GM23338 (cell line): ENCODE results near the gene ITPR2. TPM values are rescaled to one million over a fixed set of nuclear protein-coding genes. Genes with fewer than 3 reads are reported as not detected.

Source experiments
- ATAC-seq: fragments of 200-7000 bp; cut with Tn5 transposase; 3 replicates; pipeline ENCODE4 v1.9.1; 2020
- DNase-seq: peaks from one replicate; pipeline ENCODE4 v3.0.0-alpha.2; 2015; ENCODE audit warnings: low spot score
- H2AFZ ChIP-seq: fragments of 200-600 bp; sonication (generic); 2 replicates; pipeline ENCODE4 v1.8.0; 2016; ENCODE audit warnings: antibody characterized with exemption, mild to moderate bottlenecking, moderate library complexity
- H3F3A ChIP-seq: fragments of 200-600 bp; sonication (generic); replicated peaks from 2 replicates; pipeline ENCODE4 v1.8.0; 2017; ENCODE audit warnings: antibody characterized with exemption, mixed run types, low read depth
- H3K27ac ChIP-seq: fragments of 200-600 bp; sonication (generic); 2 replicates; pipeline ENCODE4 v1.6.1; 2016; ENCODE audit warnings: low read depth
- H3K27me3 ChIP-seq: fragments of 200-600 bp; sonication (generic); 2 replicates; pipeline ENCODE4 v1.8.0; 2016; ENCODE audit warnings: mild to moderate bottlenecking, mixed run types, moderate library complexity; ENCODE audit not compliant: insufficient read depth
- H3K36me3 ChIP-seq: fragments of 200-600 bp; sonication (generic); 2 replicates; pipeline ENCODE4 v1.8.0; 2016; ENCODE audit warnings: mild to moderate bottlenecking; ENCODE audit not compliant: insufficient read depth
- H3K4me1 ChIP-seq: fragments of 200-600 bp; sonication (generic); 2 replicates; pipeline ENCODE4 v1.8.0; 2016; ENCODE audit warnings: mild to moderate bottlenecking, moderate library complexity; ENCODE audit not compliant: insufficient read depth
- H3K4me2 ChIP-seq: fragments of 200-600 bp; sonication (generic); 2 replicates; pipeline ENCODE4 v1.7.1; 2017; ENCODE audit warnings: mixed run types
- H3K4me3 ChIP-seq: fragments of 200-600 bp; sonication (generic); 2 replicates; pipeline ENCODE4 v1.6.1; 2016; ENCODE audit warnings: mixed run types
- H3K79me2 ChIP-seq: fragments of 200-600 bp; sonication (generic); replicated peaks from 2 replicates; pipeline ENCODE4 v1.8.0; 2017; ENCODE audit warnings: mild to moderate bottlenecking; ENCODE audit not compliant: insufficient read depth
- H3K9me2 ChIP-seq: fragments of 200-600 bp; sonication (generic); 2 replicates; pipeline ENCODE4 v1.8.0; 2017; ENCODE audit not compliant: insufficient read depth
- H4K20me1 ChIP-seq: fragments of 200-600 bp; sonication (generic); replicated peaks from 2 replicates; pipeline ENCODE4 v1.8.0; 2017; ENCODE audit warnings: mild to moderate bottlenecking; ENCODE audit not compliant: insufficient read depth
- H3K27ac Mint-ChIP-seq: 2 replicates; pipeline ENCODE4 v1.8.0; 2020; ENCODE audit warnings: inconsistent platforms, mild to moderate bottlenecking, moderate library complexity, mixed read lengths
- H3K27me3 Mint-ChIP-seq: 3 replicates; pipeline ENCODE4 v1.8.0; 2022; ENCODE audit warnings: low read depth, mild to moderate bottlenecking, moderate library complexity, mixed read lengths, inconsistent platforms; ENCODE audit not compliant: insufficient read depth, poor library complexity
- H3K36me3 Mint-ChIP-seq: 3 replicates; pipeline ENCODE4 v1.8.0; 2021; ENCODE audit warnings: low read depth, mild to moderate bottlenecking, inconsistent platforms, moderate library complexity, mixed read lengths
- H3K4me1 Mint-ChIP-seq: 3 replicates; pipeline ENCODE4 v1.8.0; 2020; ENCODE audit warnings: mild to moderate bottlenecking, inconsistent platforms, mixed read lengths
- H3K4me3 Mint-ChIP-seq: 3 replicates; pipeline ENCODE4 v1.8.0; 2021; ENCODE audit warnings: moderate library complexity, mild to moderate bottlenecking, inconsistent platforms, mixed read lengths
- H3K9me3 Mint-ChIP-seq: 3 replicates; pipeline ENCODE4 v1.8.0; 2020; ENCODE audit warnings: moderate library complexity, mild to moderate bottlenecking, inconsistent platforms, mixed read lengths
- EZH2phosphoT487 ChIP-seq: fragments of 200-600 bp; sonication (generic); IDR thresholded peaks from one replicate; pipeline ENCODE4 v1.8.1; 2018; ENCODE audit warnings: antibody characterized with exemption; ENCODE audit not compliant: unreplicated experiment
- POLR2AphosphoS5 ChIP-seq: IDR thresholded peaks from 2 replicates; pipeline ENCODE4 v1.6.1; 2016; ENCODE audit warnings: antibody characterized with exemption, low read depth
- STAT1 ChIP-seq: IDR thresholded peaks from one replicate; pipeline ENCODE4 v1.6.1; 2016; ENCODE audit warnings: antibody characterized with exemption; ENCODE audit not compliant: unreplicated experiment
- ZNF114 ChIP-seq: fragments of 250-450 bp; sonication (Bioruptor Pico); IDR thresholded peaks from 2 replicates; pipeline ENCODE4 v1.5.0; 2020; ENCODE audit warnings: mild to moderate bottlenecking, moderate library complexity
- polyA plus RNA-seq: library from polyadenylated mRNA; unstranded; fragments of >200 nt; fragmentation: Nextera tagmentation; extraction: Ambion mirVana; gene quantifications from 2 replicates; pipeline ENCODE4 v1.2.1, GENCODE V29; 2016
- total RNA-seq: library from RNA; depleted of rRNA; stranded (reverse); fragments of >200 nt; shearing (Covaris generic); gene quantifications from 2 replicates; pipeline ENCODE4 v1.2.3, GENCODE V29; 2014
- TF ChIP-seq, protein P1 (sequence below), 2 experiments: fragments of 200-600 bp in 1 of 2; sonication (generic) in 1 of 2; conservative IDR thresholded peaks; 2 replicates each; pipeline versions ENCODE4 v1.5.1 to v1.6.1; 2016 to 2017; ENCODE audit warnings: antibody characterized with exemption in 2 of 2, low read depth in 2 of 2, mild to moderate bottlenecking in 2 of 2, moderate library complexity in 1 of 2
- TF ChIP-seq, protein P2 (sequence below): fragments of 250-450 bp; sonication (Bioruptor Pico); IDR thresholded peaks from 2 replicates; pipeline ENCODE4 v1.5.0; 2020; ENCODE audit warnings: mild to moderate bottlenecking, moderate library complexity

ITPR2 gene
- total and polyA plus RNA-seq, 2 experiments from 2014 or later: 44.5 to 65.2 TPM

DNA sequence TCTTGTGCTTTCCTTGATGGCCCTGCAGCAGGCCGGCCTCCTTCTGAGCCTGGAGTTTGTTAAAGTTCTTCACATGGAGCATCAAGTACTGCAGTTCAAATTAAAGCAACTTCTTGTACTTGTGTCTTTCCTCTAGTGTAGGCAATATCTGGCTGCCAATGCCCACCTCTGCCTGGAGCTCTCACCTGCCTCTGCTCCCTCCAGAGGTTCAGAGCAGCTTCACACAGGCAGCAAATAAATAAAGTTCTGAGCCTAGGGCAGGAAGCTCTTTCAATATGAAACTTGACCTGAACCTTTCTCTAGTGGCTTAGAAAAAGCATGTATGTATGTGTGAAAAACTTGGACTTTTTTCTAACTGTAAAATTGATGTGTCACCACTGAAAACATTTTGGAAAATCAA lies 65.9 kb downstream of the ITPR2 start:
- peak; percentile 17 for DNase-seq
- Histone ChIP-seq H3K4me2 (no peak overlapping the region), H3K4me1 (peaks cover 21% of the 10 kb centered on the region; the same call in 1 of the 2 replicates), H3F3A (no peaks in the 10 kb centered on the region), H4K20me1 (peaks cover 6% of the 10 kb centered on the region; the same call in 1 of the 2 replicates), H3K36me3 (no peaks in the 10 kb centered on the region), H3K27ac (no peak overlapping the region), H3K27me3 (no peaks in the 10 kb centered on the region), H2AFZ (no peak overlapping the region), H3K4me3 (no peak overlapping the region), H3K9me2 (0 out of 2 replicates have a peak, but pooled peaks cover 9% of the 10 kb centered on the region), H3K79me2 (peaks cover 18% of the 10 kb centered on the region)
- TF ChIP-seq, protein P1, sequence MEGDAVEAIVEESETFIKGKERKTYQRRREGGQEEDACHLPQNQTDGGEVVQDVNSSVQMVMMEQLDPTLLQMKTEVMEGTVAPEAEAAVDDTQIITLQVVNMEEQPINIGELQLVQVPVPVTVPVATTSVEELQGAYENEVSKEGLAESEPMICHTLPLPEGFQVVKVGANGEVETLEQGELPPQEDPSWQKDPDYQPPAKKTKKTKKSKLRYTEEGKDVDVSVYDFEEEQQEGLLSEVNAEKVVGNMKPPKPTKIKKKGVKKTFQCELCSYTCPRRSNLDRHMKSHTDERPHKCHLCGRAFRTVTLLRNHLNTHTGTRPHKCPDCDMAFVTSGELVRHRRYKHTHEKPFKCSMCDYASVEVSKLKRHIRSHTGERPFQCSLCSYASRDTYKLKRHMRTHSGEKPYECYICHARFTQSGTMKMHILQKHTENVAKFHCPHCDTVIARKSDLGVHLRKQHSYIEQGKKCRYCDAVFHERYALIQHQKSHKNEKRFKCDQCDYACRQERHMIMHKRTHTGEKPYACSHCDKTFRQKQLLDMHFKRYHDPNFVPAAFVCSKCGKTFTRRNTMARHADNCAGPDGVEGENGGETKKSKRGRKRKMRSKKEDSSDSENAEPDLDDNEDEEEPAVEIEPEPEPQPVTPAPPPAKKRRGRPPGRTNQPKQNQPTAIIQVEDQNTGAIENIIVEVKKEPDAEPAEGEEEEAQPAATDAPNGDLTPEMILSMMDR (conservative IDR thresholded peaks at IDR 0.05; ENCODE audit: low read depth in 2 of 2): peak in 1 of 2 experiments; percentile 14; a peak in 2 of 4 replicates
- TF ChIP-seq STAT1 (no peak), EZH2phosphoT487 (no peak), POLR2AphosphoS5 (no peak), ZNF114 (CRISPR knock-in tag) (no peak)
- TF ChIP-seq, protein P2, sequence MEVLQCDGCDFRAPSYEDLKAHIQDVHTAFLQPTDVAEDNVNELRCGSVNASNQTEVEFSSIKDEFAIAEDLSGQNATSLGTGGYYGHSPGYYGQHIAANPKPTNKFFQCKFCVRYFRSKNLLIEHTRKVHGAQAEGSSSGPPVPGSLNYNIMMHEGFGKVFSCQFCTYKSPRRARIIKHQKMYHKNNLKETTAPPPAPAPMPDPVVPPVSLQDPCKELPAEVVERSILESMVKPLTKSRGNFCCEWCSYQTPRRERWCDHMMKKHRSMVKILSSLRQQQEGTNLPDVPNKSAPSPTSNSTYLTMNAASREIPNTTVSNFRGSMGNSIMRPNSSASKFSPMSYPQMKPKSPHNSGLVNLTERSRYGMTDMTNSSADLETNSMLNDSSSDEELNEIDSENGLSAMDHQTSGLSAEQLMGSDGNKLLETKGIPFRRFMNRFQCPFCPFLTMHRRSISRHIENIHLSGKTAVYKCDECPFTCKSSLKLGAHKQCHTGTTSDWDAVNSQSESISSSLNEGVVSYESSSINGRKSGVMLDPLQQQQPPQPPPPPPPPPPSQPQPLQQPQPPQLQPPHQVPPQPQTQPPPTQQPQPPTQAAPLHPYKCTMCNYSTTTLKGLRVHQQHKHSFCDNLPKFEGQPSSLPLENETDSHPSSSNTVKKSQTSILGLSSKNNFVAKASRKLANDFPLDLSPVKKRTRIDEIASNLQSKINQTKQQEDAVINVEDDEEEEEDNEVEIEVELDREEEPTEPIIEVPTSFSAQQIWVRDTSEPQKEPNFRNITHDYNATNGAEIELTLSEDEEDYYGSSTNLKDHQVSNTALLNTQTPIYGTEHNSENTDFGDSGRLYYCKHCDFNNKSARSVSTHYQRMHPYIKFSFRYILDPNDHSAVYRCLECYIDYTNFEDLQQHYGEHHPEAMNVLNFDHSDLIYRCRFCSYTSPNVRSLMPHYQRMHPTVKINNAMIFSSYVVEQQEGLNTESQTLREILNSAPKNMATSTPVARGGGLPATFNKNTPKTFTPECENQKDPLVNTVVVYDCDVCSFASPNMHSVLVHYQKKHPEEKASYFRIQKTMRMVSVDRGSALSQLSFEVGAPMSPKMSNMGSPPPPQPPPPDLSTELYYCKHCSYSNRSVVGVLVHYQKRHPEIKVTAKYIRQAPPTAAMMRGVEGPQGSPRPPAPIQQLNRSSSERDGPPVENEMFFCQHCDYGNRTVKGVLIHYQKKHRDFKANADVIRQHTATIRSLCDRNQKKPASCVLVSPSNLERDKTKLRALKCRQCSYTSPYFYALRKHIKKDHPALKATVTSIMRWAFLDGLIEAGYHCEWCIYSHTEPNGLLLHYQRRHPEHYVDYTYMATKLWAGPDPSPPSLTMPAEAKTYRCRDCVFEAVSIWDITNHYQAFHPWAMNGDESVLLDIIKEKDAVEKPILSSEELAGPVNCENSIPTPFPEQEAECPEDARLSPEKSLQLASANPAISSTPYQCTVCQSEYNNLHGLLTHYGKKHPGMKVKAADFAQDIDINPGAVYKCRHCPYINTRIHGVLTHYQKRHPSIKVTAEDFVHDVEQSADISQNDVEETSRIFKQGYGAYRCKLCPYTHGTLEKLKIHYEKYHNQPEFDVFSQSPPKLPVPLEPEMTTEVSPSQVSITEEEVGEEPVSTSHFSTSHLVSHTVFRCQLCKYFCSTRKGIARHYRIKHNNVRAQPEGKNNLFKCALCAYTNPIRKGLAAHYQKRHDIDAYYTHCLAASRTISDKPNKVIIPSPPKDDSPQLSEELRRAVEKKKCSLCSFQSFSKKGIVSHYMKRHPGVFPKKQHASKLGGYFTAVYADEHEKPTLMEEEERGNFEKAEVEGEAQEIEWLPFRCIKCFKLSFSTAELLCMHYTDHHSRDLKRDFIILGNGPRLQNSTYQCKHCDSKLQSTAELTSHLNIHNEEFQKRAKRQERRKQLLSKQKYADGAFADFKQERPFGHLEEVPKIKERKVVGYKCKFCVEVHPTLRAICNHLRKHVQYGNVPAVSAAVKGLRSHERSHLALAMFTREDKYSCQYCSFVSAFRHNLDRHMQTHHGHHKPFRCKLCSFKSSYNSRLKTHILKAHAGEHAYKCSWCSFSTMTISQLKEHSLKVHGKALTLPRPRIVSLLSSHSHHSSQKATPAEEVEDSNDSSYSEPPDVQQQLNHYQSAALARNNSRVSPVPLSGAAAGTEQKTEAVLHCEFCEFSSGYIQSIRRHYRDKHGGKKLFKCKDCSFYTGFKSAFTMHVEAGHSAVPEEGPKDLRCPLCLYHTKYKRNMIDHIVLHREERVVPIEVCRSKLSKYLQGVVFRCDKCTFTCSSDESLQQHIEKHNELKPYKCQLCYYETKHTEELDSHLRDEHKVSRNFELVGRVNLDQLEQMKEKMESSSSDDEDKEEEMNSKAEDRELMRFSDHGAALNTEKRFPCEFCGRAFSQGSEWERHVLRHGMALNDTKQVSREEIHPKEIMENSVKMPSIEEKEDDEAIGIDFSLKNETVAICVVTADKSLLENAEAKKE (CRISPR knock-in tag): no peak
- H3K9me3 Mint-ChIP-seq: peaks cover 3% of the 10 kb centered on the region
- no peak overlapping the region; the same call in 1 of the 2 replicates for H3K27ac Mint-ChIP-seq
- peaks cover 1% of the 10 kb centered on the region for H3K27me3 Mint-ChIP-seq
- peaks cover 20% of the 10 kb centered on the region; the same call in 2 of the 3 replicates for H3K4me1 Mint-ChIP-seq
- peaks cover 13% of the 10 kb centered on the region for H3K36me3 Mint-ChIP-seq
- no peak overlapping the region for H3K4me3 Mint-ChIP-seq
- peak; percentile 80 for ATAC-seq
